NT2/D1 (cell line): ENCODE results near the gene ICAM2.
"Not testable (repeated sequence)": the region's sequence is repeated elsewhere in the genome, so short reads cannot be mapped to it uniquely, and the experiment has no call there.

ENCODE experiments used
- DNase-seq: peaks from one replicate; pipeline ENCODE4 v3.0.0-alpha.2; 2011; ENCODE audit warnings: low read depth, low spot score
- H3K27me3 ChIP-seq: 2 replicates; pipeline ENCODE4 v1.6.0; 2011; ENCODE audit warnings: mild to moderate bottlenecking; ENCODE audit not compliant: insufficient read length, insufficient read depth
- H3K36me3 ChIP-seq: 2 replicates; pipeline ENCODE4 v1.6.1; 2011; ENCODE audit warnings: mild to moderate bottlenecking, low read length, mixed read lengths; ENCODE audit not compliant: insufficient read depth, insufficient read length
- H3K4me1 ChIP-seq: 2 replicates; pipeline ENCODE4 v1.5.1; 2011; ENCODE audit not compliant: insufficient read depth, insufficient read length
- H3K4me3 ChIP-seq: 2 replicates; pipeline ENCODE4 v1.5.1; 2011; ENCODE audit warnings: low read depth; ENCODE audit not compliant: insufficient read length
- H3K9ac ChIP-seq: 2 replicates; pipeline ENCODE4 v1.6.0; 2011; ENCODE audit warnings: low read depth; ENCODE audit not compliant: insufficient read length
- H3K9me3 ChIP-seq: 2 replicates; pipeline ENCODE4 v1.5.1; 2011; ENCODE audit warnings: mild to moderate bottlenecking, low read length; ENCODE audit not compliant: insufficient read depth
- SUZ12 ChIP-seq: IDR thresholded peaks from 2 replicates; pipeline ENCODE4 v1.6.1; 2011; ENCODE audit not compliant: insufficient read length, insufficient read depth; ENCODE audit errors: extremely low read depth
- YY1 ChIP-seq: IDR thresholded peaks from 2 replicates; pipeline ENCODE4 v1.6.1; 2011; ENCODE audit not compliant: insufficient read length, insufficient read depth
- ZNF274 ChIP-seq: IDR thresholded peaks from 2 replicates; pipeline ENCODE4 v1.6.1; 2011; ENCODE audit warnings: mild to moderate bottlenecking, low read depth, low read length

Gene ICAM2

DNA sequence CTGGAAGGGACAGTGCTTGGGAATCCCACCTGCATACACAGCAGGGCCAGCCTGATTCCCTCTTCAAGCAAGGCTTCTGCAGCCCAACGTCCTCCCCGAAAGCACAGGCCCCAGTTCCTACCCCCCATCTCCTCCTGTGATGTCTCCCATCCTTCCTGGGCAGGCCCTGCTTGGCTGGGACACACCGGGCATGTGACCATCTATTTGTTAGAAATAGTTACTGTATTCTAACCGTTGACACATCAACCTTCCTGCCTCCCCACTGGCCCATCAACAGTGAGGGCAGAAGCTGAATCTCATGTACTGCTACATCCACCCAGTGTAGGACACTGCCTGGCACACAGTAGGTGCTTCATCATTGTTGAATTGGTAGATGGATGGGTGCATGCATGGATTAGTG is 11.6 kb downstream of the ICAM2 start:
- Histone ChIP-seq H3K36me3 (no peaks in the 10 kb centered on the region), H3K9me3 (no peaks in the 10 kb centered on the region), H3K9ac (no peak overlapping the region), H3K27me3 (no peaks in the 10 kb centered on the region), H3K4me1 (peaks cover 10% of the 10 kb centered on the region), H3K4me3 (no peak overlapping the region)
- TF ChIP-seq SUZ12 (no peak), ZNF274 (no peak), YY1 (no peak)
- no peak for DNase-seq

DNA sequence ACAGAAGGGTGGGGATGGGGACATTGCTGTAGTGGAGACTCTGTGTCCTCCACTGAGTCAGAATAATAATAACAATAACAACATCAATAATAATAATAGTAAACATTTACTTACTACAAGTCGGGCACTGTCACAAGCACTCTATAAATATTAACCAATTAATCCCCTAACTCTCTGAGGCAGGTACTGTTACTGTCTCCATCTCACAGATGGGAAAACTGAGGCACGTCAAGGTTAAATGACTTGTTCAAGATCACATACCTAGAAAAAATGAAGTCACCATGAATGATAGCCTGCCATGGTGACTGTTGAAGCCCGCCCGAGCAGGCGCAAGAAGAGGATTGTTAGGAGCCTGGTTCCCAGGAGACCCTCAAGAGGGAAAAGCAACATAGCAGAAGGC is 12.1 kb downstream of the ICAM2 start:
- Histone ChIP-seq H3K36me3 (no peaks in the 10 kb centered on the region), H3K27me3 (no peaks in the 10 kb centered on the region), H3K9me3 (no peaks in the 10 kb centered on the region), H3K4me3 (no peak overlapping the region), H3K4me1 (peaks cover 10% of the 10 kb centered on the region), H3K9ac (no peak overlapping the region)
- no peak for TF ChIP-seq SUZ12
- TF ChIP-seq YY1 = no peak
- no peak for TF ChIP-seq ZNF274
- no peak for DNase-seq

DNA sequence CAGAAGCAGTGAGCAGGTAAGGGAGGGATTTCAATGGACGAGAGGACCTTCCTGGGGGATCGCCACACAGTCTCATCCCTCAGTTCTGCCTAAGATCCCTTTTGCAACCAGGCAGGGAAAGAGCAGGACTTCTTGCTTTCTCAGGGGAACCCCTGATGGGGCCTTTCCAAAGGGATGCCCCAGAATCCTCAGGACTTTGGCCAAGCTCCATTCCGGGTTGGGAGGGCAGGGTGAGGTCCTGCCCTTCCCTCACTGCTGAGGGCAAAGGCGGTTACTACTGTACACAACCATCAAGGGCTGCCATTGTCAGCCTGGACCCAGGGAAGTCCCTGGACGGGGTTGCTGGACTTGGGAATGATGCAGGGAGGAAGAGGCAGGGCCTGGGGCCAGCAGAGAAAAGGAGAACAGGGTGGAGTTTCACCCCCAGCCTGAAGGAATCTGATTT is 12.6 kb downstream of the ICAM2 start:
- Histone ChIP-seq H3K36me3 (no peaks in the 10 kb centered on the region), H3K4me1 (peaks cover 10% of the 10 kb centered on the region), H3K9ac (no peak overlapping the region), H3K9me3 (no peaks in the 10 kb centered on the region), H3K27me3 (no peaks in the 10 kb centered on the region), H3K4me3 (no peak overlapping the region)
- TF ChIP-seq SUZ12 = no peak
- no peak for TF ChIP-seq YY1
- no peak for TF ChIP-seq ZNF274
- no peak for DNase-seq

DNA sequence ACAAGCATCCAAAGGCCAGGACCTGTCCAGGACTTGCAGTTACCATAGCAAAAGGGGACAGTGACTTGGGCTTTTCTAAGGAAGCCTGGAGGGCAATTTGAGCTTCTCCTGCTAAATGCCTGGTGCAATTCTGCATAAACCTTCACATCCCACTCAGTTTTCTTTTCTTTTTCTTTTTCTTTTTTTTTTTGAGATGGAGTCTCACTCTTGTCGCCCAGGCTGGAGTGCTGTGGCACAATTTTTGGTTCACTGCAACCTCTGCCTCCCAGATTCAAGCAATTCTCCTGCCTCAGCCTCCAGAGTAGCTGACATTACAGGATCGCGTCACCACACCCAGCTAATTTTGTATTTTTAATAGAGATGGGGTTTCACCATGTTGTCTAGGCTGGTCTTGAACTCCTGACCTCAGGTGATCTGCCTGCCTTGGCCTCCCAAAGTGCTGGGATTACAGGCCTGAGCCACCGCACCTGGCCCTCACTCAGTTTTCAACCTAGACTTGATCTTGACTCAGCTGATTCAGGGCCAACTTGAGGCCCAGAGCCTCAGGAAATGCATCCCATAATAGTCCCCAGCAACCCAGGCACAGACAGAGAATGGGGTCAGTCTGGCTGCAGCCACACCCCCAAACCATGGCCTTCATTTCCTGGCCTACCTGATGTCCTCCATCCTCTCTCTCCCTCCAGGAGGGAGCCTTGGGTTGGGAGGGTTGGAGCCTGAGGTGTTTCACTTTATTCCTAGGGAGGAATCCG is 13.2 kb downstream of the ICAM2 start:
- H3K9ac ChIP-seq, H3K4me1 ChIP-seq: not testable (repeated sequence)

DNA sequence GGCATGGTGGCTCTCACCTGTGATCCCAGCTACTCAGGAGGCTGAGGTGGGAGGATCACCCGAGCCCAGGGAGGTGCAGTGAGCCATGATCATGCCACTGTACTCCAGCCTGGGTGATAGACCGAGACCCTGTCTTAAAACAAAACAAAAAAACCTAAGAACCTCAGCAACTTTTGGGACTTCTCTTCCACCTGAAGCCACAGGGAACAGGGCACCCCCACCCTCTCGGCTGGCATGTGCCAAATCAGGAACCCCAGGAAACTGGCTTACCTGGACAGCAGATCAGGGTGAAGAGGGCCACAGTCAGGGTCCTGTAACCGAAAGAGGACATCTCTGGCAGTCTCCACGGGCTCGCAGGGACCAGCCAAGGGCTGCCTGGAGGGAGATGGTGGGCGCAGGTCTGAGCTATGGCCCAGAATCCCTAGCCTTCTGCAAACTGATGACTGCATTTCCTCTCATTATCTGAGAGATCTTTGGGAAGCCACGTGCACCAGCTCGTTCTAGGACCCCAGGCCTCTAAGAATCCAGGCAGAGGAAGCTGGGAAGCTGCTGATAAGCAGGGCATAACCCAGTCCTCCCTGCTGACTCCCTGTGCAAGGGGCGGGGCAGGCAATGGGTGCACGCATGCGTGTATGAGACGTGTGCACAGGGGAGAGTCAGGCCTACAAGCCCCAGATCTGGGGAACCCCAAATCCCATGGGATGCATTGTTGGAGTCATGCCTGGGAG is 13.9 kb downstream of the ICAM2 start:
- no peaks in the 10 kb centered on the region for H3K36me3 ChIP-seq
- no peak overlapping the region for H3K4me3 ChIP-seq
- DNase-seq = no peak
- no peak overlapping the region for H3K9ac ChIP-seq
- TF ChIP-seq SUZ12 (no peak), YY1 (no peak), ZNF274 (no peak)
- no peaks in the 10 kb centered on the region for H3K9me3 ChIP-seq
- peaks cover 12% of the 10 kb centered on the region for H3K4me1 ChIP-seq
- H3K27me3 ChIP-seq = no peaks in the 10 kb centered on the region

More for the DNA sequence above, 13.2 kb downstream of the ICAM2 start:
- H3K36me3 ChIP-seq, H3K4me3 ChIP-seq, DNase-seq, H3K27me3 ChIP-seq, H3K9me3 ChIP-seq: not testable (repeated sequence)

DNA sequence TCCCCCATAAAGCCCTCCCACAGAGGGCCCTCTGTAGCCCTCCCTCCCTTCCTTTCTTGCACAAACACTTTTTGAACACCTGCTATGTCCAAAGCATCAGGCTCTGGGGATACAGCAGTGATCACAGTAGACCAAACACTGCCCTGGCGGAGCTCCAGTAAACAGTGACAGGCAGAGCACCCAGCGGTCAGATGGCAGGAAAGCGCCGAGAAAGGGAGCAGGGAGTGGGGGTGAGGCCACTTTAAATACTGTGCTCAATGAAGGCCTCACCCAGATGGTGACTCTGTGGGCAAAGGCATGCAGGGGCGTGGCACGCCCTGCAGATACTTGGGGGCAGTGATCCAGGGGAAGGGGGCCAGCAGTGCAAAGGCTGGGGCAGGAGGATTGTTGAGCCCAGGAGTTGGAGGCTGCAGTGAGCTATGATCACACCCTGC is 14.7 kb downstream of the ICAM2 start:
- peaks cover 12% of the 10 kb centered on the region for H3K4me1 ChIP-seq
- H3K4me3 ChIP-seq = no peak overlapping the region
- no peaks in the 10 kb centered on the region for H3K9me3 ChIP-seq

DNA sequence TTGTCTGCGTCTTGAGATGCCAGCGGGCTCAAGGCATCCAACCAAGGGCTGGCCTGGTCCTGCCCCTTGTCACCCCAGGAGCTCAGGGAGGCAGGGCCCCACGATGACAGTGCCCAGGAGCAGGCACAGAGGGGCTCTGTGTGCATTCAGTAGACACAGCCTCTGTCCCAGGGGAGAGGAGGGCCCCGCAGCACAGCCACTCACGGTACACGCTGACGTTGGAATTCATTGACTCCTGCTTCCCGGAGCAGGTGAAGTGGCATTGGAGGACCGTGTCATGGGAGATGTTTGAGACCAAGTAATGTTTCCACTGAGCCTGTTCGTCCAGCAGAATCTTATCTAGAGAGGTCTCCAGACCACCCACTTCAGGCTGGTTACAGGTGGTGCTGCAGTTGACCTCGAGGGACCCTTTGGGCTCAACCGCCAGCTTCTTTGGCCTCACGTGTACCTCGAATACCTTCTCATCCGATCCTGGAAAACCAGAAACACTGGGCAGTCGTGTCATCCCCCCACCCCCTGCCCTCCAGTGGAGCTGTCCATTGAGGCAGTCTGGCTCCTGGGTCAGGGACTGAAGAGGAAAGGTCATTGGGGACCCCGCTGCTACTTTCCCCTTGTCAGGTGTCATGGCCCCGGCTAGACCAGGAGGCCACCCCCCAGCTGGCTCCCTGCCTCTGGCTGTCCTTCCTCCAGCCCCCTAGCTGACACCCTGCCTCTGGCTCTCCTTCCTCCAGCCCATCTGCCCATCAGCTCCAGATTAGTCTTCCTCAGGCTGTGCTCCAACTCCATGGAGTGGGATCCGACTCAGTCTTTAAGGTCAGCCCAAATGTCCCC is 15.3 kb downstream of the ICAM2 start:
- no peak overlapping the region for H3K9ac ChIP-seq
- H3K36me3 ChIP-seq = no peaks in the 10 kb centered on the region
- no peak overlapping the region for H3K4me3 ChIP-seq
- peaks cover 12% of the 10 kb centered on the region for H3K4me1 ChIP-seq
- no peaks in the 10 kb centered on the region for H3K27me3 ChIP-seq
- TF ChIP-seq ZNF274 (no peak), YY1 (no peak), SUZ12 (no peak)
- no peaks in the 10 kb centered on the region for H3K9me3 ChIP-seq
- no peak for DNase-seq

More for the DNA sequence above, 14.7 kb downstream of the ICAM2 start:
- no peak for TF ChIP-seq SUZ12
- TF ChIP-seq ZNF274 = no peak
- Histone ChIP-seq H3K27me3 (no peaks in the 10 kb centered on the region), H3K36me3 (no peaks in the 10 kb centered on the region), H3K9ac (no peak overlapping the region)
- DNase-seq = no peak
